Natural killer cell (primary cell): ENCODE measurements around the gene IRX4. TPM values are rescaled to one million over a fixed set of nuclear protein-coding genes. Genes with fewer than 3 reads are reported as not detected.

Source experiments
- ATAC-seq, 3 donors: fragments of 150-1000 bp in 2 of 3; fragments of 200-7000 bp in 1 of 3; cut with Tn5 transposase; 1 replicate in 1 of 3; 2 replicates in 2 of 3; pipeline ENCODE4 v1.10.0; 2021; ENCODE audit warnings: mild to moderate bottlenecking in 2 of 3, moderate library complexity in 2 of 3
- DNase-seq, 2 donors: peaks; one replicate each; pipeline versions ENCODE4 v3.0.0 to v3.0.0-alpha.2; 2013 to 2021; ENCODE audit warnings: mixed read lengths in 1 of 2
- H3K27ac ChIP-seq: one replicate; pipeline ENCODE4 v1.5.1; 2013; ENCODE audit warnings: mild to moderate bottlenecking, low read length
- H3K27me3 ChIP-seq: one replicate; pipeline ENCODE4 v1.6.1; 2013; ENCODE audit warnings: low read length; ENCODE audit not compliant: control insufficient read depth, insufficient read depth
- H3K36me3 ChIP-seq: one replicate; pipeline ENCODE4 v1.6.1; 2013; ENCODE audit warnings: low read length; ENCODE audit not compliant: control insufficient read depth, insufficient read depth
- H3K4me1 ChIP-seq: one replicate; pipeline ENCODE4 v1.6.1; 2013; ENCODE audit warnings: low read length; ENCODE audit not compliant: control insufficient read depth, insufficient read depth
- H3K4me3 ChIP-seq: one replicate; pipeline ENCODE4 v1.5.1; 2013; ENCODE audit warnings: low read length
- H3K9me3 ChIP-seq: one replicate; pipeline ENCODE4 v1.6.1; 2013; ENCODE audit warnings: low read length; ENCODE audit not compliant: control insufficient read depth, insufficient read depth
- H3K27ac Mint-ChIP-seq, 2 donors: one replicate each; pipeline ENCODE4 v1.8.0; 2022; ENCODE audit warnings: mild to moderate bottlenecking in 2 of 2, mixed read lengths in 2 of 2, moderate library complexity in 1 of 2
- H3K27me3 Mint-ChIP-seq, 2 donors: one replicate each; pipeline ENCODE4 v1.8.0; 2022; ENCODE audit warnings: low read depth in 2 of 2, mixed read lengths in 2 of 2
- H3K36me3 Mint-ChIP-seq: one replicate; pipeline ENCODE4 v1.8.0; 2022; ENCODE audit warnings: mixed read lengths
- H3K4me1 Mint-ChIP-seq, 2 donors: one replicate each; pipeline ENCODE4 v1.8.0; 2022; ENCODE audit warnings: mixed read lengths in 2 of 2
- H3K4me3 Mint-ChIP-seq: one replicate; pipeline ENCODE4 v1.8.0; 2022; ENCODE audit warnings: mild to moderate bottlenecking, moderate library complexity, mixed read lengths
- H3K9me3 Mint-ChIP-seq, 2 donors: one replicate each; pipeline ENCODE4 v1.8.0; 2022; ENCODE audit warnings: mixed read lengths in 2 of 2
- WGBS: methylation state at CpG from one replicate; pipeline ENCODE4 v1.1.7; 2013; ENCODE audit warnings: missing lambda C conversion rate; ENCODE audit not compliant: insufficient coverage; 5-methylcytosine and 5-hydroxymethylcytosine counted together
- intact Hi-C: fragments of 100-400 bp; cut with micrococcal nuclease; formaldehyde crosslinking; loops from one replicate; pipeline ENCODE4 v1.14.2; 2022
- total RNA-seq, 4 donors: library from RNA; stranded (reverse); fragments of 120-200 nt in 1 of 4; gene quantifications; one replicate each; pipeline versions ENCODE4 v1.2.3 to v1.2.4, GENCODE V29; 2013 to 2022
- TF ChIP-seq, protein P1 (sequence below): fragments of 200-600 bp; IDR thresholded peaks from one replicate; pipeline ENCODE4 v1.8.0; 2022; ENCODE audit warnings: antibody characterized with exemption

IRX4 gene
- total RNA-seq, 3 donors from 2014 or later (not counting 1 experiment from before 2014, with no cell fraction given), result not detected

DNA sequence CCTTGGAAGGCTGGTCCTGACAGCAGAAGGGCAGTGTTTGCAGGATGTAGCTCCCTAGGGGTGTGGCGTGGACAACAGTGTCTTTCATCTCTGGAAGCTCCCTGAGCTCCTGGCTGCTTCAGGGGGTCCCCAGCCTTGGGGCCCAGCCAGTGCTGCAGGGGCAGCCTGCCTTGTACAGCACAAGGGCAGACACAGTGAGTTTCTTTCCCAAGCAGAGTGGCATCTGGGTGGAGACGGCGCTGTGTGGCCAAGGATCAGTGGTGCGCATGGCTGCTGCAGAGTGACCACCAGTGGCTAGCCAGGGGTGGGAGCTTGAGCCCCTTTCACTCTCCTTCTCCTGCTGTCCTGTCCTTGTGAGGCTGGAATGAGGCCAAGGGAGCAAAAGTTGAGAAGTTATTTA, 7.6 kb upstream of the IRX4 start:
- H3K27me3 ChIP-seq, result peaks cover 9% of the 10 kb centered on the region
- WGBS, result 89% methylated on average over 3 of the region's 4 CpGs
- H3K27me3 Mint-ChIP-seq, result peaks cover 14 to 33% of the 10 kb centered on the region in 2 donors

DNA sequence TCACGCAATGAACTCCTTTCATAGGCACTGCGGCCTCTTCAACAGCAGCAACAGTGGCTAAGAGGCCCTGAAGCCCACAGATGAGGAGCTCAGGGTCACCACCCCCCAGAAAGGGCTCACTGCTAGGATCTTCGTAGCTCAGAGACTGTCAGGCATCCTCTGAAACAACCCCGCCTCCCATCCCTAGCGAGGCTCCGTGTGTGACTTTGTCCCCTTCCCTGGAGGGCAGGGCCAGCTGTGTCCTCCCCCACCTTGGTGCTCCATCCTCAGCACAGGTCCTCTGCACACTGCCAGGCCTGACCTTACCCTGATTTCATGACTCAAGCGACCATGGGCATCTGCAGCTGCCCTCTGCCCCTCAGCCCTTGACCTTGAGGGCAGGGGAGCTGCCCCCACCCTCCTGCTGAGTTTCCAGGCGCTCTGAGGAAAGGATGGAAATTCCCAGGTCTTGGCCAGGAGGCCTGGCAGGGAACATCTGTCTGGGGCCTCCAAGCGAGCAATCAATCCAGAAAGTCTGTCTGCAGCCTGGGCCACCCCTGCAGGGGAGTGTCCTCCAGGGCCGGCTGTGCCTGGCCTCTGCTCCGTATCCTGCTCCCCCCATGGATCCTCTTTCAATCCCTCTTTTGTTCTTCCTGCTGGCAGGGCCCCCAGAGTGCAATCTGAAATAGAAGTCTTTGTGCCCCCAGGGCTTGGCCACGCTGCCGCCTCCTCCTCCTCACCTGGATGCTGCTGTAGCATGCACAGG, 6.8 kb upstream of the IRX4 start:
- H3K9me3 ChIP-seq, result no peaks in the 10 kb centered on the region
- H3K4me3 ChIP-seq, result no peak overlapping the region
- intact Hi-C loops, result no loop called here
- H3K27ac ChIP-seq, result no peak overlapping the region
- Mint-ChIP-seq H3K9me3 (no peaks in the 10 kb centered on the region), H3K36me3 (no peaks in the 10 kb centered on the region), H3K4me1 (no peaks in the 10 kb centered on the region), H3K27ac (no peak overlapping the region), H3K4me3 (no peak overlapping the region), H3K27me3 (peaks cover 17 to 41% of the 10 kb centered on the region in 2 donors)
- ATAC-seq (peak in 1 of 3 donors; percentile 11), DNase-seq (no peak)
- TF ChIP-seq, protein P1, sequence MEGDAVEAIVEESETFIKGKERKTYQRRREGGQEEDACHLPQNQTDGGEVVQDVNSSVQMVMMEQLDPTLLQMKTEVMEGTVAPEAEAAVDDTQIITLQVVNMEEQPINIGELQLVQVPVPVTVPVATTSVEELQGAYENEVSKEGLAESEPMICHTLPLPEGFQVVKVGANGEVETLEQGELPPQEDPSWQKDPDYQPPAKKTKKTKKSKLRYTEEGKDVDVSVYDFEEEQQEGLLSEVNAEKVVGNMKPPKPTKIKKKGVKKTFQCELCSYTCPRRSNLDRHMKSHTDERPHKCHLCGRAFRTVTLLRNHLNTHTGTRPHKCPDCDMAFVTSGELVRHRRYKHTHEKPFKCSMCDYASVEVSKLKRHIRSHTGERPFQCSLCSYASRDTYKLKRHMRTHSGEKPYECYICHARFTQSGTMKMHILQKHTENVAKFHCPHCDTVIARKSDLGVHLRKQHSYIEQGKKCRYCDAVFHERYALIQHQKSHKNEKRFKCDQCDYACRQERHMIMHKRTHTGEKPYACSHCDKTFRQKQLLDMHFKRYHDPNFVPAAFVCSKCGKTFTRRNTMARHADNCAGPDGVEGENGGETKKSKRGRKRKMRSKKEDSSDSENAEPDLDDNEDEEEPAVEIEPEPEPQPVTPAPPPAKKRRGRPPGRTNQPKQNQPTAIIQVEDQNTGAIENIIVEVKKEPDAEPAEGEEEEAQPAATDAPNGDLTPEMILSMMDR, result no peak
- WGBS, result 73% methylated on average over 13 of the region's 13 CpGs
- H3K36me3 ChIP-seq, result no peaks in the 10 kb centered on the region
- H3K4me1 ChIP-seq, result no peaks in the 10 kb centered on the region
- peaks cover 11% of the 10 kb centered on the region for H3K27me3 ChIP-seq

More for the DNA sequence above, 7.6 kb upstream of the IRX4 start:
- TF ChIP-seq, protein P1, result no peak
- H3K4me3 Mint-ChIP-seq, result no peak overlapping the region
- H3K4me1 ChIP-seq, result no peaks in the 10 kb centered on the region
- H3K4me1 Mint-ChIP-seq, result no peaks in the 10 kb centered on the region
- no peak for ATAC-seq
- H3K36me3 ChIP-seq, result no peaks in the 10 kb centered on the region
- no peaks in the 10 kb centered on the region for H3K9me3 Mint-ChIP-seq
- no peak overlapping the region for H3K27ac ChIP-seq
- H3K4me3 ChIP-seq, result no peak overlapping the region
- H3K36me3 Mint-ChIP-seq, result no peaks in the 10 kb centered on the region
- no peaks in the 10 kb centered on the region for H3K9me3 ChIP-seq
- intact Hi-C loops, result no loop called here
- no peak overlapping the region for H3K27ac Mint-ChIP-seq
- DNase-seq, result no peak

DNA sequence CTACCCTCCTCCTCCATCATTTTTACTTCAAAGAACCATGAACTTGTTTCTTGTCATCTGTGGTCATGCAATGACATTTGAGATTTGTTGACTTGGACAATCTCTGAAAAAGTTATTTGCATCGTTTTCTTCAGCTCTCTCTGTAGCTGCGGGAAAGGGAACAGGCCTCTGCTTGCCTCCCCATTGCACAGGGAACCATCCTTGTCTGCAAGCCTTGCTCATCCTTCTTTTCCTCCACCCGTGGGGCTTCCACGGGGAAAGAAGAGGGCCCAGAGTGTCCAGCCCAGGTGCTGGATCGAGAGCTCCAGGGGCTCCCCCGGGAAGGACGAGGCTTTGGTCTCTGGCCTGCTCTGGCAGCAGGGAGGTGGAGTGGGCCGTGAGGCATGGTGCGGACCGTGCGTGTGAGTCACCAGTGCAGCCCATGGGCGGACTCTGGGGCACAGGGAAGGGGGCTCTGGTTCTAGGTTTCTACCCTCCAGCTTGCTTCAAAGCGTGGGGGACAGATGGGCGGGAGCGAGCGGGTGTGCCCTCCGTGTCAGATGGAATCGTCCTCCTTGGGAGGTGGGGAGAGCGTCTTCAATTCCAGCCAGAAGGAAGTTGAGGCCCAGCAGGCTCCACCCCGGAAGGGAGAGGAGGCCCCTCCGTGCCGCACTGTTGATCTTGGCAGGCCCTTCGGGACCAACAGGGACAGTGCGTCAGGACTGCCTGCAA, 6.0 kb upstream of the IRX4 start:
- no peak for DNase-seq
- Histone ChIP-seq H3K27me3 (peaks cover 11% of the 10 kb centered on the region), H3K4me1 (no peaks in the 10 kb centered on the region), H3K4me3 (no peak overlapping the region), H3K36me3 (no peaks in the 10 kb centered on the region), H3K9me3 (no peaks in the 10 kb centered on the region), H3K27ac (no peak overlapping the region)
- Mint-ChIP-seq H3K36me3 (no peaks in the 10 kb centered on the region), H3K4me3 (no peak overlapping the region), H3K27me3 (peaks cover 21 to 43% of the 10 kb centered on the region in 2 donors), H3K9me3 (no peaks in the 10 kb centered on the region), H3K27ac (no peak overlapping the region), H3K4me1 (no peaks in the 10 kb centered on the region)
- no peak for ATAC-seq
- 64% methylated on average over 24 of the region's 24 CpGs for WGBS
- TF ChIP-seq, protein P1, result no peak
- intact Hi-C loops, result no loop called here
